B cell (primary cell): ENCODE measurements around the gene SLC6A12.

ENCODE experiments used
- CTCF ChIP-seq: fragments of 200-600 bp; IDR thresholded peaks from one replicate; pipeline ENCODE4 v1.8.0; 2022; ENCODE audit warnings: antibody characterized with exemption, mild to moderate bottlenecking
- EZH2 ChIP-seq: IDR thresholded peaks from 2 replicates; pipeline ENCODE4 v1.6.1; 2012; ENCODE audit warnings: borderline replicate concordance, low read depth, mild to moderate bottlenecking, moderate library complexity, low read length; ENCODE audit not compliant: insufficient read depth, poor library complexity, severe bottlenecking

- no peak for TF ChIP-seq CTCF
- TF ChIP-seq EZH2 = no peak
Observed at GRCh38 chr12:256225-256624, 42.3 kb upstream of the SLC6A12 start.
